H9 (cell line): ENCODE data around the gene COL4A1. TPM values are rescaled to one million over a fixed set of nuclear protein-coding genes. Genes with fewer than 3 reads are reported as not detected.
A peak's percentile ranks its signal among the peaks of the same experiment; 100 is the strongest.

ENCODE experiments used
- DNase-seq: peaks from one replicate; pipeline ENCODE4 v3.0.0-alpha.2; 2017
- H2AFZ ChIP-seq: one replicate; pipeline ENCODE4 v1.6.1; 2013; ENCODE audit warnings: mild to moderate bottlenecking, low read length, control low read depth, moderate library complexity
- H2AK5ac ChIP-seq: 2 replicates; pipeline ENCODE4 v1.6.1; 2013; ENCODE audit warnings: low read length, control low read depth, mixed read lengths; ENCODE audit not compliant: insufficient read length
- H2BK120ac ChIP-seq: one replicate; pipeline ENCODE4 v1.6.1; 2013; ENCODE audit warnings: low read depth, mild to moderate bottlenecking, low read length, control low read depth, inconsistent platforms; ENCODE audit not compliant: poor library complexity, severe bottlenecking
- H2BK12ac ChIP-seq: 2 replicates; pipeline ENCODE4 v1.6.1; 2013; ENCODE audit warnings: low read length, control low read depth, mixed read lengths, low read depth; ENCODE audit not compliant: insufficient read length
- H2BK15ac ChIP-seq: 2 replicates; pipeline ENCODE4 v1.6.1; 2013; ENCODE audit warnings: low read depth, low read length, control low read depth
- H2BK20ac ChIP-seq: one replicate; pipeline ENCODE4 v1.6.1; 2013; ENCODE audit warnings: low read depth, mild to moderate bottlenecking, low read length, control low read depth, inconsistent platforms; ENCODE audit not compliant: poor library complexity, severe bottlenecking
- H2BK5ac ChIP-seq: 2 replicates; pipeline ENCODE4 v1.6.1; 2013; ENCODE audit warnings: low read length, control low read depth, mixed read lengths; ENCODE audit not compliant: insufficient read length
- H3K14ac ChIP-seq: 2 replicates; pipeline ENCODE4 v1.6.1; 2013; ENCODE audit warnings: low read length, control low read depth; ENCODE audit not compliant: insufficient read depth
- H3K18ac ChIP-seq: 2 replicates; pipeline ENCODE4 v1.6.1; 2013; ENCODE audit warnings: low read depth, mild to moderate bottlenecking, mixed read lengths, low read length, control low read depth; ENCODE audit not compliant: insufficient read length
- H3K23ac ChIP-seq: 2 replicates; pipeline ENCODE4 v1.6.1; 2013; ENCODE audit warnings: low read length, control low read depth, mixed read lengths, low read depth; ENCODE audit not compliant: insufficient read length
- H3K23me2 ChIP-seq: 2 replicates; pipeline ENCODE4 v1.6.1; 2013; ENCODE audit warnings: low read depth, mild to moderate bottlenecking, mixed read lengths, low read length, control low read depth; ENCODE audit not compliant: insufficient read length, poor library complexity, severe bottlenecking
- H3K27ac ChIP-seq: 2 replicates; pipeline ENCODE4 v1.5.1; 2013; ENCODE audit warnings: low read length, control low read depth, mixed read lengths, low read depth; ENCODE audit not compliant: insufficient read length
- H3K27me3 ChIP-seq: 2 replicates; pipeline ENCODE4 v1.6.1; 2013; ENCODE audit warnings: low read length, control low read depth, inconsistent platforms; ENCODE audit not compliant: insufficient read depth
- H3K4ac ChIP-seq: 2 replicates; pipeline ENCODE4 v1.6.1; 2013; ENCODE audit warnings: low read depth, mild to moderate bottlenecking, control low read depth, inconsistent platforms, low read length, moderate library complexity
- H3K4me1 ChIP-seq: 2 replicates; pipeline ENCODE4 v1.6.1; 2013; ENCODE audit warnings: low read length, control low read depth, inconsistent platforms; ENCODE audit not compliant: insufficient read depth
- H3K4me2 ChIP-seq: 2 replicates; pipeline ENCODE4 v1.6.1; 2013; ENCODE audit warnings: low read length, control low read depth, mixed read lengths; ENCODE audit not compliant: insufficient read length, insufficient read depth
- H3K56ac ChIP-seq: 2 replicates; pipeline ENCODE4 v1.6.1; 2013; ENCODE audit warnings: low read depth, mild to moderate bottlenecking, mixed read lengths, low read length, control low read depth; ENCODE audit not compliant: insufficient read length
- H3K79me1 ChIP-seq: 2 replicates; pipeline ENCODE4 v1.6.1; 2013; ENCODE audit warnings: low read depth, mild to moderate bottlenecking, moderate library complexity, low read length, control low read depth, inconsistent platforms; ENCODE audit not compliant: insufficient read depth, poor library complexity, severe bottlenecking
- H3K79me2 ChIP-seq: 2 replicates; pipeline ENCODE4 v1.6.1; 2013; ENCODE audit warnings: low read length, control low read depth, inconsistent platforms; ENCODE audit not compliant: insufficient read depth
- H3K9ac ChIP-seq: 2 replicates; pipeline ENCODE4 v1.6.1; 2013; ENCODE audit warnings: low read length, control low read depth, mixed read lengths; ENCODE audit not compliant: insufficient read length; ENCODE audit errors: extremely low read depth
- H3K9me3 ChIP-seq: one replicate; pipeline ENCODE4 v1.6.1; 2013; ENCODE audit warnings: low read depth, low read length, inconsistent platforms; ENCODE audit not compliant: control insufficient read depth
- H3T11ph ChIP-seq: one replicate; pipeline ENCODE4 v1.6.1; 2013; ENCODE audit warnings: mild to moderate bottlenecking, low read length, control low read depth, inconsistent platforms
- H4K20me1 ChIP-seq: one replicate; pipeline ENCODE4 v1.6.1; 2013; ENCODE audit not compliant: control insufficient read depth, insufficient read length, insufficient read depth
- H4K5ac ChIP-seq: 2 replicates; pipeline ENCODE4 v1.6.1; 2013; ENCODE audit warnings: low read depth, mild to moderate bottlenecking, mixed read lengths, low read length, control low read depth; ENCODE audit not compliant: insufficient read length
- H4K8ac ChIP-seq: replicated peaks from 2 replicates; pipeline ENCODE4 v1.6.1; 2013; ENCODE audit warnings: low read length, control low read depth, mixed read lengths, low read depth; ENCODE audit not compliant: insufficient read length
- H4K91ac ChIP-seq: 2 replicates; pipeline ENCODE4 v1.6.1; 2013; ENCODE audit warnings: low read depth, mild to moderate bottlenecking, moderate library complexity, mixed read lengths, low read length, control low read depth; ENCODE audit not compliant: insufficient read length
- H3K27ac Mint-ChIP-seq, 3 experiments: 2 replicates in 2 of 3; 3 replicates in 1 of 3; pipeline ENCODE4 v1.8.0; 2020 to 2021; ENCODE audit warnings: mixed read lengths in 3 of 3, mild to moderate bottlenecking in 1 of 3, moderate library complexity in 1 of 3
- H3K27me3 Mint-ChIP-seq: 2 replicates; pipeline ENCODE4 v1.8.0; 2021; ENCODE audit warnings: low read depth, mild to moderate bottlenecking, moderate library complexity, mixed read lengths
- H3K36me3 Mint-ChIP-seq, 3 experiments: 2 replicates in 2 of 3; 3 replicates in 1 of 3; pipeline ENCODE4 v1.8.0; 2020 to 2021; ENCODE audit warnings: low read depth in 3 of 3, mixed read lengths in 3 of 3; ENCODE audit not compliant: insufficient read depth in 1 of 3
- H3K4me1 Mint-ChIP-seq, 2 experiments: 2 replicates each; pipeline ENCODE4 v1.8.0; 2020; ENCODE audit warnings: mixed read lengths in 2 of 2
- H3K4me3 Mint-ChIP-seq, 2 experiments: 2 replicates in 1 of 2; 3 replicates in 1 of 2; pipeline ENCODE4 v1.8.0; 2020 to 2021; ENCODE audit warnings: mild to moderate bottlenecking in 2 of 2, mixed read lengths in 2 of 2, moderate library complexity in 1 of 2
- H3K9me3 Mint-ChIP-seq, 2 experiments: 2 replicates in 1 of 2; 3 replicates in 1 of 2; pipeline ENCODE4 v1.8.0; 2020; ENCODE audit warnings: mild to moderate bottlenecking in 2 of 2, mixed read lengths in 2 of 2, moderate library complexity in 1 of 2
- WGBS: extraction: QIAGEN DNeasy Blood & Tissue Kit; methylation state at CpG from one replicate; pipeline ENCODE4 v1.1.7; 2013; ENCODE audit warnings: missing lambda C conversion rate, low lambda C conversion rate, mixed read lengths; ENCODE audit not compliant: insufficient read length; ENCODE audit errors: extremely low coverage; 5-methylcytosine and 5-hydroxymethylcytosine counted together
- total RNA-seq: library from RNA; stranded (reverse); gene quantifications from 2 replicates; pipeline ENCODE4 v1.2.1, GENCODE V29; 2021
- TF ChIP-seq, protein P1 (sequence below): fragments of 200-600 bp; sonication (generic); conservative IDR thresholded peaks from 3 replicates; pipeline ENCODE4 v1.8.0; 2021; ENCODE audit warnings: antibody characterized with exemption, mild to moderate bottlenecking

Gene COL4A1
- total RNA-seq, 1 experiment from 2014 or later = 73.1 TPM

DNA sequence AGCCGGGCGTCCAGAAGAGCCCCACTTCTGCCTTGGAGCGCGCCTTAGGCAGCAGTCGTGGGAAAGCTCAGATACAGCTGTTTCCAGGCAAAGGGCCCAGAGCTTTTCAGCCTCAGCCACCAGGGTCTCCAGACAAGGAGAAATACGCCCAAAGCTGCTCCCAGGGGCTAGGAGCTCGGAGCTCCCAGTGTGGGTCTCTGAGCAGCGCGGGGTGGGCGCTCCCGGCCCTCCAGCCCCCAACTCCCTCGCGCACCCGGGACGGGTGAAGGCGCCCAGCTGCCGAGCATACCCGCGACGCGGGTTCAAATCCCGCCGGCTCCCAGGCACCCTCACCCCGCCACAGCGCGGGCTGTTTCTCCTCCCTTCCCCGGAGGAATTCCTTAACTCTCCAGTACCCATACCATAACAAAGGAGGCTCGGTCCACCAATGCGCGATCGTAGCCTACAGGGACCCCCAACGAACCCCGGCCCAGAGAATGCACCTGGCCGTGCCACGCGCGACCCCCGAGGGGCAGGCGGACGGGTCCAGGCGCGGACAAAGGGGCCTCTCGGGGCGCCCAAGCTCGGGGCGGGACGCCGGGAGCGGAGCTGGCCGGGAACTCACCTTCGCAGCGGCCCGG, 507 bp downstream of the COL4A1 start:
- no peak overlapping the region for H2AFZ ChIP-seq

More for the DNA sequence above, 507 bp downstream of the COL4A1 start:
- H2AK5ac ChIP-seq = no peak overlapping the region
- H3K23me2 ChIP-seq = peaks cover 20% of the 10 kb centered on the region
- H3K4me2 ChIP-seq = peak overlapping the region; percentile 70
- no peak overlapping the region for H3K4ac ChIP-seq
- H4K5ac ChIP-seq = no peak overlapping the region
- H2BK20ac ChIP-seq = no peak overlapping the region
- no peaks in the 10 kb centered on the region for H3K4me1 ChIP-seq
- H3K79me1 ChIP-seq = no peaks in the 10 kb centered on the region
- H2BK120ac ChIP-seq = no peak overlapping the region
- H3K9ac ChIP-seq = peak overlapping the region; percentile 4
- no peaks in the 10 kb centered on the region for H4K20me1 ChIP-seq
- H3K18ac ChIP-seq = no peak overlapping the region
- Mint-ChIP-seq H3K4me3 (peak overlapping the region; percentile 75 to 86), H3K36me3 (peaks cover 6 to 10% (median 9%) of the 10 kb centered on the region in 3 experiments), H3K27ac (no peak overlapping the region), H3K4me1 (peaks cover 37 to 44% of the 10 kb centered on the region in 2 experiments), H3K27me3 (peaks cover 36% of the 10 kb centered on the region), H3K9me3 (no peaks in the 10 kb centered on the region; a peak in 1 of 5 replicates)
- H4K8ac ChIP-seq = no peak overlapping the region
- no peaks in the 10 kb centered on the region; the same call in 1 of the 2 replicates for H3K79me2 ChIP-seq
- no peak overlapping the region for H3K23ac ChIP-seq
- H2BK12ac ChIP-seq = no peak overlapping the region
- H3K27ac ChIP-seq = no peak overlapping the region
- H2BK15ac ChIP-seq = no peak overlapping the region
- H3K14ac ChIP-seq = peak overlapping the region; percentile 66
- TF ChIP-seq, protein P1, sequence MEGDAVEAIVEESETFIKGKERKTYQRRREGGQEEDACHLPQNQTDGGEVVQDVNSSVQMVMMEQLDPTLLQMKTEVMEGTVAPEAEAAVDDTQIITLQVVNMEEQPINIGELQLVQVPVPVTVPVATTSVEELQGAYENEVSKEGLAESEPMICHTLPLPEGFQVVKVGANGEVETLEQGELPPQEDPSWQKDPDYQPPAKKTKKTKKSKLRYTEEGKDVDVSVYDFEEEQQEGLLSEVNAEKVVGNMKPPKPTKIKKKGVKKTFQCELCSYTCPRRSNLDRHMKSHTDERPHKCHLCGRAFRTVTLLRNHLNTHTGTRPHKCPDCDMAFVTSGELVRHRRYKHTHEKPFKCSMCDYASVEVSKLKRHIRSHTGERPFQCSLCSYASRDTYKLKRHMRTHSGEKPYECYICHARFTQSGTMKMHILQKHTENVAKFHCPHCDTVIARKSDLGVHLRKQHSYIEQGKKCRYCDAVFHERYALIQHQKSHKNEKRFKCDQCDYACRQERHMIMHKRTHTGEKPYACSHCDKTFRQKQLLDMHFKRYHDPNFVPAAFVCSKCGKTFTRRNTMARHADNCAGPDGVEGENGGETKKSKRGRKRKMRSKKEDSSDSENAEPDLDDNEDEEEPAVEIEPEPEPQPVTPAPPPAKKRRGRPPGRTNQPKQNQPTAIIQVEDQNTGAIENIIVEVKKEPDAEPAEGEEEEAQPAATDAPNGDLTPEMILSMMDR = no peak
- no peak overlapping the region for H4K91ac ChIP-seq
- DNase-seq = peak; percentile 43
- no peaks in the 10 kb centered on the region for H3K9me3 ChIP-seq
- H2BK5ac ChIP-seq = no peak overlapping the region
- H3K56ac ChIP-seq = no peak overlapping the region
- WGBS = no CpG with 5 or more reads among the region's 53 CpGs
- no peaks in the 10 kb centered on the region; the same call in 1 of the 2 replicates for H3K27me3 ChIP-seq
- H3T11ph ChIP-seq = no peak overlapping the region
